ENCODE results near the gene MCL1. TPM values are rescaled to one million over a fixed set of nuclear protein-coding genes. Genes with fewer than 3 reads are reported as not detected.

The MCL1 gene
- polyA plus RNA-seq, 1 of the 3 experiments (the other 2 are of a cell fraction), result 110 TPM

- TF ChIP-seq RCOR1 (IDR thresholded peaks at IDR 0.05; ENCODE audit: low read length) (no peak), TCF12 (IDR thresholded peaks at IDR 0.05) (no peak), MXI1 (IDR thresholded peaks at IDR 0.05; ENCODE audit: low read depth, low read length) (no peak), PBX3 (IDR thresholded peaks at IDR 0.05) (no peak), POLR2AphosphoS5 (IDR thresholded peaks at IDR 0.05; ENCODE audit: low read depth, low read length) (no peak), RXRA (IDR thresholded peaks at IDR 0.05; ENCODE audit: borderline replicate concordance, low read depth) (no peak), IRF3 (IDR thresholded peaks at IDR 0.05; ENCODE audit: low read depth, low read length) (no peak)
- Histone ChIP-seq H3K4me2 (no peak overlapping the region), H3K9me2 (no peaks in the 10 kb centered on the region), H2AFZ (ENCODE audit: low read depth) (no peak overlapping the region), H3K4me3 (ENCODE audit: low read depth in 2 of 2, low read length in 1 of 2) (no peak overlapping the region), H3K9ac (no peak overlapping the region), H3K27me3 (ENCODE audit: insufficient read depth) (no peaks in the 10 kb centered on the region), H3F3A (replicated peaks; ENCODE audit: insufficient read depth) (peaks cover 15% of the 10 kb centered on the region), H3K36me3 (replicated peaks in 1 of 2; ENCODE audit: control insufficient read depth in 1 of 2, insufficient read depth in 2 of 2, low read length in 1 of 2) (no peaks in the 10 kb centered on the region), H4K20me1 (ENCODE audit: insufficient read depth) (peaks cover 6% of the 10 kb centered on the region; the same call in 1 of the 2 replicates), H3K9me3 (no peaks in the 10 kb centered on the region), H3K79me2 (ENCODE audit: insufficient read depth) (peaks cover 31% of the 10 kb centered on the region), H3K27ac (ENCODE audit: low read depth in 2 of 2, low read length in 1 of 2) (no peak overlapping the region), H3K4me1 (ENCODE audit: control insufficient read depth in 1 of 2, insufficient read depth in 2 of 2, low read depth in 1 of 2, low read length in 1 of 2) (peaks cover 14 to 19% of the 10 kb centered on the region in 2 experiments; a peak in 3 of 4 replicates)
- no peak for DNase-seq
- WGBS (ENCODE audit: low lambda C conversion rate), result 87% methylated on average over 14 of the region's 26 CpGs
- ChIA-PET POLR2A (no interaction called here), CTCF (interaction anchor here (0.7 to 5.2 kb wide), 2 partner anchors 24 to 65 kb away, joined by 3 to 58 read pairs; no protein-coding TSS in a partner anchor)
Observed at GRCh38 chr1:150555971-150556865, 23.2 kb downstream of the MCL1 start.

GRCh38 chr1:150555198-150555970 is 24.0 kb downstream of the MCL1 start:
- Histone ChIP-seq H4K20me1 (ENCODE audit: insufficient read depth) (peaks cover 6% of the 10 kb centered on the region; the same call in 1 of the 2 replicates), H3K79me2 (ENCODE audit: insufficient read depth) (peaks cover 25% of the 10 kb centered on the region), H3K4me3 (ENCODE audit: low read depth in 2 of 2, low read length in 1 of 2) (no peak overlapping the region), H3K4me2 (no peak overlapping the region), H3K9ac (no peak overlapping the region), H3F3A (replicated peaks; ENCODE audit: insufficient read depth) (peaks cover 17% of the 10 kb centered on the region), H2AFZ (ENCODE audit: low read depth) (no peak overlapping the region), H3K4me1 (ENCODE audit: control insufficient read depth in 1 of 2, insufficient read depth in 2 of 2, low read depth in 1 of 2, low read length in 1 of 2) (peaks cover 9 to 16% of the 10 kb centered on the region in 2 experiments; a peak in 3 of 4 replicates), H3K9me3 (no peaks in the 10 kb centered on the region), H3K27me3 (ENCODE audit: insufficient read depth) (no peaks in the 10 kb centered on the region), H3K27ac (ENCODE audit: low read depth in 2 of 2, low read length in 1 of 2) (no peak overlapping the region), H3K9me2 (no peaks in the 10 kb centered on the region), H3K36me3 (replicated peaks in 1 of 2; ENCODE audit: control insufficient read depth in 1 of 2, insufficient read depth in 2 of 2, low read length in 1 of 2) (no peaks in the 10 kb centered on the region)
- ChIA-PET CTCF (interaction anchor here (0.7 to 1.5 kb wide), 2 partner anchors 23 kb away, joined by 3 to 6 read pairs; no protein-coding TSS in a partner anchor), POLR2A (no interaction called here)
- DNase-seq, result no peak
- 94% methylated on average over 15 of the region's 19 CpGs for WGBS (ENCODE audit: low lambda C conversion rate)
- no peak for TF ChIP-seq RFX5 (IDR thresholded peaks at IDR 0.05; ENCODE audit: low read length)
